Liver (tissue), 9 donors: ENCODE measurements around the gene CLEC5A. TPM values are rescaled to one million over a fixed set of nuclear protein-coding genes. Genes with fewer than 3 reads are reported as not detected.
"Not testable (repeated sequence)": the region's sequence is repeated elsewhere in the genome, so short reads cannot be mapped to it uniquely, and the experiment has no call there.

Experiments
- DNase-seq: peaks from one replicate; pipeline ENCODE4 v3.0.0-alpha.2; 2017; ENCODE audit warnings: low spot score
- H3K27ac ChIP-seq, 2 donors: one replicate each; pipeline ENCODE4 v1.7.0; 2013; ENCODE audit warnings: inconsistent platforms in 2 of 2, low read length in 2 of 2, control low read depth in 1 of 2, low read depth in 1 of 2, mild to moderate bottlenecking in 1 of 2
- H3K27me3 ChIP-seq, 4 donors: one replicate each; pipeline versions ENCODE4 v1.6.1 to v1.7.0; 2013; ENCODE audit warnings: low read length in 3 of 4, inconsistent platforms in 1 of 4, mild to moderate bottlenecking in 1 of 4, moderate library complexity in 1 of 4; ENCODE audit not compliant: control insufficient read depth in 4 of 4, insufficient read depth in 4 of 4
- H3K36me3 ChIP-seq, 4 donors: one replicate each; pipeline versions ENCODE4 v1.6.1 to v1.7.0; 2013; ENCODE audit warnings: low read length in 3 of 4, mild to moderate bottlenecking in 3 of 4, low read depth in 1 of 4, moderate library complexity in 1 of 4; ENCODE audit not compliant: control insufficient read depth in 4 of 4, insufficient read depth in 3 of 4
- H3K4me1 ChIP-seq, 4 donors: one replicate each; pipeline versions ENCODE4 v1.6.1 to v1.7.0; 2013; ENCODE audit warnings: low read length in 3 of 4, mild to moderate bottlenecking in 3 of 4, moderate library complexity in 1 of 4; ENCODE audit not compliant: control insufficient read depth in 4 of 4, insufficient read depth in 4 of 4
- H3K4me3 ChIP-seq, 3 donors: one replicate each; pipeline versions ENCODE4 v1.6.1 to v1.7.0; 2013; ENCODE audit warnings: low read length in 3 of 3, control low read depth in 1 of 3, low read depth in 1 of 3, mild to moderate bottlenecking in 1 of 3
- H3K9ac ChIP-seq, 2 donors: one replicate each; pipeline ENCODE4 v1.7.0; 2013; ENCODE audit warnings: low read length in 2 of 2, mild to moderate bottlenecking in 2 of 2, moderate library complexity in 2 of 2, control low read depth in 1 of 2, low read depth in 1 of 2
- H3K9me3 ChIP-seq, 4 donors: one replicate each; pipeline versions ENCODE4 v1.6.1 to v1.7.0; 2013; ENCODE audit warnings: low read length in 3 of 4; ENCODE audit not compliant: control insufficient read depth in 4 of 4
- ATF3 ChIP-seq: IDR thresholded peaks from 2 replicates; pipeline ENCODE4 v1.6.1; 2016; ENCODE audit warnings: antibody characterized with exemption
- CTCF ChIP-seq: fragments of 150-350 bp; IDR thresholded peaks from 2 replicates; pipeline ENCODE4 v1.5.1; 2017; ENCODE audit warnings: improper control_type of control experiment, low read depth, low read length; ENCODE audit not compliant: missing input control
- EGR1 ChIP-seq, 2 donors: IDR thresholded peaks; 2 replicates each; pipeline ENCODE4 v1.6.1; 2016 to 2018; ENCODE audit warnings: antibody characterized with exemption in 2 of 2, low read depth in 2 of 2
- FOXA1 ChIP-seq: IDR thresholded peaks from 2 replicates; pipeline ENCODE4 v1.6.1; 2016; ENCODE audit warnings: antibody characterized with exemption
- FOXA2 ChIP-seq: IDR thresholded peaks from 2 replicates; pipeline ENCODE4 v1.6.1; 2016; ENCODE audit warnings: antibody characterized with exemption
- GABPA ChIP-seq, 2 donors: IDR thresholded peaks in 1 of 2; conservative IDR thresholded peaks in 1 of 2; 2 replicates each; pipeline ENCODE4 v1.6.1; 2016; ENCODE audit warnings: antibody characterized with exemption in 2 of 2, mild to moderate bottlenecking in 1 of 2, moderate library complexity in 1 of 2
- HNF4A ChIP-seq, 2 donors: conservative IDR thresholded peaks; 2 replicates each; pipeline ENCODE4 v1.6.1; 2016; ENCODE audit warnings: antibody characterized with exemption in 2 of 2, mild to moderate bottlenecking in 2 of 2
- HNF4G ChIP-seq: IDR thresholded peaks from 2 replicates; pipeline ENCODE4 v1.6.1; 2016; ENCODE audit warnings: antibody characterized with exemption
- JUND ChIP-seq, 2 donors: IDR thresholded peaks; 2 replicates each; pipeline ENCODE4 v1.6.1; 2016; ENCODE audit warnings: antibody characterized with exemption in 2 of 2
- MAX ChIP-seq: IDR thresholded peaks from 2 replicates; pipeline ENCODE4 v1.6.1; 2016; ENCODE audit warnings: antibody characterized with exemption
- NR2F2 ChIP-seq: IDR thresholded peaks from 2 replicates; pipeline ENCODE4 v1.6.1; 2016; ENCODE audit warnings: antibody characterized with exemption
- RAD21 ChIP-seq, 2 donors: IDR thresholded peaks; 2 replicates each; pipeline ENCODE4 v1.6.1; 2016; ENCODE audit warnings: antibody characterized with exemption in 2 of 2, mild to moderate bottlenecking in 2 of 2
- REST ChIP-seq: IDR thresholded peaks from 2 replicates; pipeline ENCODE4 v1.6.1; 2016; ENCODE audit warnings: antibody characterized with exemption, mild to moderate bottlenecking
- RXRA ChIP-seq, 2 donors: IDR thresholded peaks; 2 replicates each; pipeline ENCODE4 v1.6.1; 2017 to 2018; ENCODE audit warnings: antibody characterized with exemption in 2 of 2, mild to moderate bottlenecking in 1 of 2
- SP1 ChIP-seq: IDR thresholded peaks from 2 replicates; pipeline ENCODE4 v1.6.1; 2018; ENCODE audit warnings: antibody characterized with exemption, mild to moderate bottlenecking
- TAF1 ChIP-seq: conservative IDR thresholded peaks from 2 replicates; pipeline ENCODE4 v1.6.1; 2016; ENCODE audit warnings: antibody characterized with exemption, mild to moderate bottlenecking
- YY1 ChIP-seq: IDR thresholded peaks from 2 replicates; pipeline ENCODE4 v1.6.1; 2016; ENCODE audit warnings: antibody characterized with exemption, mild to moderate bottlenecking
- ZBTB33 ChIP-seq: IDR thresholded peaks from 2 replicates; pipeline ENCODE4 v1.6.1; 2016; ENCODE audit warnings: antibody characterized with exemption
- WGBS: extraction: QIAGEN DNeasy Blood & Tissue Kit; methylation state at CpG from one replicate; pipeline ENCODE4 v1.1.7; 2013; 5-methylcytosine and 5-hydroxymethylcytosine counted together
- polyA plus RNA-seq, 2 donors: library from polyadenylated mRNA; stranded (reverse) in 1 of 2; unstranded in 1 of 2; fragments of 200-250 nt in 1 of 2; fragments of >200 nt in 1 of 2; fragmentation: Nextera tagmentation in 1 of 2; extraction: Ambion mirVana in 1 of 2; gene quantifications; one replicate each; pipeline versions ENCODE4 v1.2.1 to v1.2.3, GENCODE V29; 2013 to 2015
- total RNA-seq, 2 donors: library from RNA; depleted of rRNA; stranded (reverse); fragments of >200 nt; gene quantifications; one replicate each; pipeline ENCODE4 v1.2.3, GENCODE V29; 2014
- donor health status: healthy.
- donor health status: healthy.
- donor health status: healthy.
- donor health status: healthy.
- donor health status: healthy.

CLEC5A gene
- total and polyA plus RNA-seq, 4 donors: 0.10 to 2.9 (median 0.33) TPM

- TF ChIP-seq REST (no peak), ATF3 (no peak)
Measured at GRCh38 chr7:141906285-141906684, 40.5 kb downstream of the CLEC5A start (continued).

- H3K9ac ChIP-seq, H3K4me3 ChIP-seq, H3K36me3 ChIP-seq, DNase-seq, H3K27me3 ChIP-seq, H3K4me1 ChIP-seq, H3K9me3 ChIP-seq, H3K27ac ChIP-seq: not testable (repeated sequence)
- 92% methylated on average over 3 of the region's 3 CpGs for WGBS
Measured at GRCh38 chr7:141899366-141899765, 47.4 kb downstream of the CLEC5A start.

GRCh38 chr7:141891336-141891735, 55.4 kb downstream of the CLEC5A start:
- 73% methylated on average over 3 of the region's 3 CpGs for WGBS
- Histone ChIP-seq H3K4me3 (no peak overlapping the region), H3K4me1 (no peaks in the 10 kb centered on the region), H3K9ac (no peak overlapping the region), H3K9me3 (peaks cover 0 to 2% (median 0%) of the 10 kb centered on the region in 4 donors), H3K27me3 (peaks cover 0 to 2% (median 0%) of the 10 kb centered on the region in 4 donors), H3K36me3 (no peaks in the 10 kb centered on the region), H3K27ac (no peak overlapping the region)
- no peak for DNase-seq
- TF ChIP-seq ZBTB33 (no peak), FOXA1 (no peak), REST (no peak), MAX (no peak), FOXA2 (no peak), HNF4G (no peak), NR2F2 (no peak), ATF3 (no peak), HNF4A (conservative IDR thresholded peaks at IDR 0.05) (no peak), TAF1 (no peak), CTCF (no peak), SP1 (no peak), EGR1 (IDR thresholded peaks at IDR 0.05; ENCODE audit: low read depth in 2 of 2) (no peak), RAD21 (IDR thresholded peaks at IDR 0.05) (no peak), JUND (IDR thresholded peaks at IDR 0.05) (no peak), YY1 (no peak), GABPA (IDR thresholded peaks at IDR 0.05 in 1 of 2, conservative IDR thresholded peaks at IDR 0.05 in 1 of 2) (no peak), RXRA (IDR thresholded peaks at IDR 0.05) (no peak)
